H9 (cell line): ENCODE results near the gene NPTX2. TPM values are rescaled to one million over a fixed set of nuclear protein-coding genes. Genes with fewer than 3 reads are reported as not detected.

ENCODE experiments used
- DNase-seq: peaks from one replicate; pipeline ENCODE4 v3.0.0-alpha.2; 2017
- H2AFZ ChIP-seq: one replicate; pipeline ENCODE4 v1.6.1; 2013; ENCODE audit warnings: mild to moderate bottlenecking, low read length, control low read depth, moderate library complexity
- H2AK5ac ChIP-seq: 2 replicates; pipeline ENCODE4 v1.6.1; 2013; ENCODE audit warnings: low read length, control low read depth, mixed read lengths; ENCODE audit not compliant: insufficient read length
- H2BK120ac ChIP-seq: one replicate; pipeline ENCODE4 v1.6.1; 2013; ENCODE audit warnings: low read depth, mild to moderate bottlenecking, low read length, control low read depth, inconsistent platforms; ENCODE audit not compliant: poor library complexity, severe bottlenecking
- H2BK12ac ChIP-seq: 2 replicates; pipeline ENCODE4 v1.6.1; 2013; ENCODE audit warnings: low read length, control low read depth, mixed read lengths, low read depth; ENCODE audit not compliant: insufficient read length
- H2BK15ac ChIP-seq: 2 replicates; pipeline ENCODE4 v1.6.1; 2013; ENCODE audit warnings: low read depth, low read length, control low read depth
- H2BK20ac ChIP-seq: one replicate; pipeline ENCODE4 v1.6.1; 2013; ENCODE audit warnings: low read depth, mild to moderate bottlenecking, low read length, control low read depth, inconsistent platforms; ENCODE audit not compliant: poor library complexity, severe bottlenecking
- H2BK5ac ChIP-seq: 2 replicates; pipeline ENCODE4 v1.6.1; 2013; ENCODE audit warnings: low read length, control low read depth, mixed read lengths; ENCODE audit not compliant: insufficient read length
- H3K14ac ChIP-seq: 2 replicates; pipeline ENCODE4 v1.6.1; 2013; ENCODE audit warnings: low read length, control low read depth; ENCODE audit not compliant: insufficient read depth
- H3K18ac ChIP-seq: 2 replicates; pipeline ENCODE4 v1.6.1; 2013; ENCODE audit warnings: low read depth, mild to moderate bottlenecking, mixed read lengths, low read length, control low read depth; ENCODE audit not compliant: insufficient read length
- H3K23ac ChIP-seq: 2 replicates; pipeline ENCODE4 v1.6.1; 2013; ENCODE audit warnings: low read length, control low read depth, mixed read lengths, low read depth; ENCODE audit not compliant: insufficient read length
- H3K23me2 ChIP-seq: 2 replicates; pipeline ENCODE4 v1.6.1; 2013; ENCODE audit warnings: low read depth, mild to moderate bottlenecking, mixed read lengths, low read length, control low read depth; ENCODE audit not compliant: insufficient read length, poor library complexity, severe bottlenecking
- H3K27ac ChIP-seq: 2 replicates; pipeline ENCODE4 v1.5.1; 2013; ENCODE audit warnings: low read length, control low read depth, mixed read lengths, low read depth; ENCODE audit not compliant: insufficient read length
- H3K27me3 ChIP-seq: 2 replicates; pipeline ENCODE4 v1.6.1; 2013; ENCODE audit warnings: low read length, control low read depth, inconsistent platforms; ENCODE audit not compliant: insufficient read depth
- H3K4ac ChIP-seq: 2 replicates; pipeline ENCODE4 v1.6.1; 2013; ENCODE audit warnings: low read depth, mild to moderate bottlenecking, control low read depth, inconsistent platforms, low read length, moderate library complexity
- H3K4me1 ChIP-seq: 2 replicates; pipeline ENCODE4 v1.6.1; 2013; ENCODE audit warnings: low read length, control low read depth, inconsistent platforms; ENCODE audit not compliant: insufficient read depth
- H3K4me2 ChIP-seq: 2 replicates; pipeline ENCODE4 v1.6.1; 2013; ENCODE audit warnings: low read length, control low read depth, mixed read lengths; ENCODE audit not compliant: insufficient read length, insufficient read depth
- H3K56ac ChIP-seq: 2 replicates; pipeline ENCODE4 v1.6.1; 2013; ENCODE audit warnings: low read depth, mild to moderate bottlenecking, mixed read lengths, low read length, control low read depth; ENCODE audit not compliant: insufficient read length
- H3K79me1 ChIP-seq: 2 replicates; pipeline ENCODE4 v1.6.1; 2013; ENCODE audit warnings: low read depth, mild to moderate bottlenecking, moderate library complexity, low read length, control low read depth, inconsistent platforms; ENCODE audit not compliant: insufficient read depth, poor library complexity, severe bottlenecking
- H3K79me2 ChIP-seq: 2 replicates; pipeline ENCODE4 v1.6.1; 2013; ENCODE audit warnings: low read length, control low read depth, inconsistent platforms; ENCODE audit not compliant: insufficient read depth
- H3K9ac ChIP-seq: 2 replicates; pipeline ENCODE4 v1.6.1; 2013; ENCODE audit warnings: low read length, control low read depth, mixed read lengths; ENCODE audit not compliant: insufficient read length; ENCODE audit errors: extremely low read depth
- H3K9me3 ChIP-seq: one replicate; pipeline ENCODE4 v1.6.1; 2013; ENCODE audit warnings: low read depth, low read length, inconsistent platforms; ENCODE audit not compliant: control insufficient read depth
- H3T11ph ChIP-seq: one replicate; pipeline ENCODE4 v1.6.1; 2013; ENCODE audit warnings: mild to moderate bottlenecking, low read length, control low read depth, inconsistent platforms
- H4K20me1 ChIP-seq: one replicate; pipeline ENCODE4 v1.6.1; 2013; ENCODE audit not compliant: control insufficient read depth, insufficient read length, insufficient read depth
- H4K5ac ChIP-seq: 2 replicates; pipeline ENCODE4 v1.6.1; 2013; ENCODE audit warnings: low read depth, mild to moderate bottlenecking, mixed read lengths, low read length, control low read depth; ENCODE audit not compliant: insufficient read length
- H4K8ac ChIP-seq: replicated peaks from 2 replicates; pipeline ENCODE4 v1.6.1; 2013; ENCODE audit warnings: low read length, control low read depth, mixed read lengths, low read depth; ENCODE audit not compliant: insufficient read length
- H4K91ac ChIP-seq: 2 replicates; pipeline ENCODE4 v1.6.1; 2013; ENCODE audit warnings: low read depth, mild to moderate bottlenecking, moderate library complexity, mixed read lengths, low read length, control low read depth; ENCODE audit not compliant: insufficient read length
- H3K27ac Mint-ChIP-seq, 3 experiments: 2 replicates in 2 of 3; 3 replicates in 1 of 3; pipeline ENCODE4 v1.8.0; 2020 to 2021; ENCODE audit warnings: mixed read lengths in 3 of 3, mild to moderate bottlenecking in 1 of 3, moderate library complexity in 1 of 3
- H3K27me3 Mint-ChIP-seq: 2 replicates; pipeline ENCODE4 v1.8.0; 2021; ENCODE audit warnings: low read depth, mild to moderate bottlenecking, moderate library complexity, mixed read lengths
- H3K36me3 Mint-ChIP-seq, 3 experiments: 2 replicates in 2 of 3; 3 replicates in 1 of 3; pipeline ENCODE4 v1.8.0; 2020 to 2021; ENCODE audit warnings: low read depth in 3 of 3, mixed read lengths in 3 of 3; ENCODE audit not compliant: insufficient read depth in 1 of 3
- H3K4me1 Mint-ChIP-seq, 2 experiments: 2 replicates each; pipeline ENCODE4 v1.8.0; 2020; ENCODE audit warnings: mixed read lengths in 2 of 2
- H3K4me3 Mint-ChIP-seq, 2 experiments: 2 replicates in 1 of 2; 3 replicates in 1 of 2; pipeline ENCODE4 v1.8.0; 2020 to 2021; ENCODE audit warnings: mild to moderate bottlenecking in 2 of 2, mixed read lengths in 2 of 2, moderate library complexity in 1 of 2
- H3K9me3 Mint-ChIP-seq, 2 experiments: 2 replicates in 1 of 2; 3 replicates in 1 of 2; pipeline ENCODE4 v1.8.0; 2020; ENCODE audit warnings: mild to moderate bottlenecking in 2 of 2, mixed read lengths in 2 of 2, moderate library complexity in 1 of 2
- WGBS: extraction: QIAGEN DNeasy Blood & Tissue Kit; methylation state at CpG from one replicate; pipeline ENCODE4 v1.1.7; 2013; ENCODE audit warnings: missing lambda C conversion rate, low lambda C conversion rate, mixed read lengths; ENCODE audit not compliant: insufficient read length; ENCODE audit errors: extremely low coverage; 5-methylcytosine and 5-hydroxymethylcytosine counted together
- total RNA-seq: library from RNA; stranded (reverse); gene quantifications from 2 replicates; pipeline ENCODE4 v1.2.1, GENCODE V29; 2021
- TF ChIP-seq, protein P1 (sequence below): fragments of 200-600 bp; sonication (generic); conservative IDR thresholded peaks from 3 replicates; pipeline ENCODE4 v1.8.0; 2021; ENCODE audit warnings: antibody characterized with exemption, mild to moderate bottlenecking

The NPTX2 gene
- total RNA-seq, 1 experiment from 2014 or later, result 8.4 TPM

DNA sequence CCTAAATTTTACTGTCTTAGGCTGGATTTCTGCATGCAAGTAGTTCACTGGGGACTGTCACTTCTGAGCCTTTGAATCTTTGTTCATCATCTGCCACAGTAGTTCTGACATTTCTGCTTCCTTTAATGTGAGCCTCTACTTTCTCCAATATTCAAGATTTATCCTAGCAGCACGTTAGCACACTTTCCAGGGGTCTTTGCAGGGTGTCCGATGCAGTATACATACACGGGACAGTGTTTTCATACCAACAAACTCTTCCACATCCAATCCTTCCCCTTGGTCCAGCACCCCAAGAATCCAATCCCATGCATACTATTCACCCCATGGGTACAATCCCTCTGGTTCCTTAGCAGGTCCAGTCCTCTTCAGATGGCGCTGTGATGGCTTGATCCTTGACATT lies 22.7 kb upstream of the NPTX2 start:
- H3K4me1 Mint-ChIP-seq, result peaks cover 6 to 14% of the 10 kb centered on the region in 2 experiments; a peak in 3 of 4 replicates
- Histone ChIP-seq H3K56ac (no peak overlapping the region), H2BK12ac (no peak overlapping the region), H2BK20ac (no peak overlapping the region), H4K5ac (no peak overlapping the region), H3K79me2 (no peaks in the 10 kb centered on the region), H2AFZ (no peak overlapping the region), H3K18ac (no peak overlapping the region), H2AK5ac (no peak overlapping the region), H3K27ac (no peak overlapping the region), H2BK5ac (no peak overlapping the region), H3K14ac (no peak overlapping the region), H3K9me3 (no peaks in the 10 kb centered on the region), H3K79me1 (no peaks in the 10 kb centered on the region), H3K27me3 (no peaks in the 10 kb centered on the region), H3K23ac (no peak overlapping the region), H3T11ph (no peak overlapping the region), H4K91ac (no peak overlapping the region), H3K9ac (no peak overlapping the region), H4K8ac (no peak overlapping the region), H4K20me1 (no peaks in the 10 kb centered on the region), H2BK15ac (no peak overlapping the region), H3K4ac (no peak overlapping the region), H2BK120ac (no peak overlapping the region), H3K23me2 (peaks cover 2% of the 10 kb centered on the region), H3K4me1 (no peaks in the 10 kb centered on the region), H3K4me2 (no peak overlapping the region)
- DNase-seq, result no peak
- TF ChIP-seq, protein P1, sequence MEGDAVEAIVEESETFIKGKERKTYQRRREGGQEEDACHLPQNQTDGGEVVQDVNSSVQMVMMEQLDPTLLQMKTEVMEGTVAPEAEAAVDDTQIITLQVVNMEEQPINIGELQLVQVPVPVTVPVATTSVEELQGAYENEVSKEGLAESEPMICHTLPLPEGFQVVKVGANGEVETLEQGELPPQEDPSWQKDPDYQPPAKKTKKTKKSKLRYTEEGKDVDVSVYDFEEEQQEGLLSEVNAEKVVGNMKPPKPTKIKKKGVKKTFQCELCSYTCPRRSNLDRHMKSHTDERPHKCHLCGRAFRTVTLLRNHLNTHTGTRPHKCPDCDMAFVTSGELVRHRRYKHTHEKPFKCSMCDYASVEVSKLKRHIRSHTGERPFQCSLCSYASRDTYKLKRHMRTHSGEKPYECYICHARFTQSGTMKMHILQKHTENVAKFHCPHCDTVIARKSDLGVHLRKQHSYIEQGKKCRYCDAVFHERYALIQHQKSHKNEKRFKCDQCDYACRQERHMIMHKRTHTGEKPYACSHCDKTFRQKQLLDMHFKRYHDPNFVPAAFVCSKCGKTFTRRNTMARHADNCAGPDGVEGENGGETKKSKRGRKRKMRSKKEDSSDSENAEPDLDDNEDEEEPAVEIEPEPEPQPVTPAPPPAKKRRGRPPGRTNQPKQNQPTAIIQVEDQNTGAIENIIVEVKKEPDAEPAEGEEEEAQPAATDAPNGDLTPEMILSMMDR, result no peak
- no peak overlapping the region for H3K4me3 Mint-ChIP-seq
- no CpG with 5 or more reads among the region's 4 CpGs for WGBS
- no peaks in the 10 kb centered on the region for H3K36me3 Mint-ChIP-seq
- peaks cover 11% of the 10 kb centered on the region for H3K27me3 Mint-ChIP-seq
- H3K27ac Mint-ChIP-seq, result no peak overlapping the region
- no peaks in the 10 kb centered on the region for H3K9me3 Mint-ChIP-seq
